ENCODE data around the gene EQTN. TPM values are rescaled to one million over a fixed set of nuclear protein-coding genes. Genes with fewer than 3 reads are reported as not detected.

Gene EQTN
- total RNA-seq, result not detected in 2 replicates

GRCh38 chr9:27297050-27297449, at the start of gene EQTN:
Gene EQTN (minus strand): TSS chr9:27297150. CDS start chr9:27297055, 95 bp downstream.

Other genes with a start within 250 kb of the EQTN start
- gene TEK, start 187.9 kb downstream of the EQTN start, total RNA-seq, result 85.1 and 101 TPM in 2 replicates
- gene IFNK, start 227.1 kb upstream of the EQTN start, total RNA-seq, result not detected in 2 replicates
- under 0.01 and 0.29 TPM in 2 replicates for gene MOB3B, start 232.7 kb upstream of the EQTN start, total RNA-seq

Measured in thoracic aorta endothelial cell (primary cell).